Measurements from ENCODE around the gene PIGT.

GRCh38 chr20:45408646-45409213 lies 7.2 kb upstream of the PIGT start:
- TF ChIP-seq, protein P1, sequence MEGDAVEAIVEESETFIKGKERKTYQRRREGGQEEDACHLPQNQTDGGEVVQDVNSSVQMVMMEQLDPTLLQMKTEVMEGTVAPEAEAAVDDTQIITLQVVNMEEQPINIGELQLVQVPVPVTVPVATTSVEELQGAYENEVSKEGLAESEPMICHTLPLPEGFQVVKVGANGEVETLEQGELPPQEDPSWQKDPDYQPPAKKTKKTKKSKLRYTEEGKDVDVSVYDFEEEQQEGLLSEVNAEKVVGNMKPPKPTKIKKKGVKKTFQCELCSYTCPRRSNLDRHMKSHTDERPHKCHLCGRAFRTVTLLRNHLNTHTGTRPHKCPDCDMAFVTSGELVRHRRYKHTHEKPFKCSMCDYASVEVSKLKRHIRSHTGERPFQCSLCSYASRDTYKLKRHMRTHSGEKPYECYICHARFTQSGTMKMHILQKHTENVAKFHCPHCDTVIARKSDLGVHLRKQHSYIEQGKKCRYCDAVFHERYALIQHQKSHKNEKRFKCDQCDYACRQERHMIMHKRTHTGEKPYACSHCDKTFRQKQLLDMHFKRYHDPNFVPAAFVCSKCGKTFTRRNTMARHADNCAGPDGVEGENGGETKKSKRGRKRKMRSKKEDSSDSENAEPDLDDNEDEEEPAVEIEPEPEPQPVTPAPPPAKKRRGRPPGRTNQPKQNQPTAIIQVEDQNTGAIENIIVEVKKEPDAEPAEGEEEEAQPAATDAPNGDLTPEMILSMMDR (conservative IDR thresholded peaks at IDR 0.05; ENCODE audit: low read length): no peak
- TF ChIP-seq EZH2phosphoT487 (IDR thresholded peaks at IDR 0.05; ENCODE audit: borderline replicate concordance, low read depth, low read length): no peak
